Fibroblast of lung (primary cell): Measurements from ENCODE around the gene KRT2.

Experiments
- EZH2 ChIP-seq: IDR thresholded peaks from 2 replicates; pipeline ENCODE4 v1.5.1; 2012; ENCODE audit warnings: low read length, control low read depth, mild to moderate bottlenecking; ENCODE audit errors: missing control alignments
- TF ChIP-seq, protein P1 (sequence below), 2 donors: IDR thresholded peaks in 1 of 2; conservative IDR thresholded peaks in 1 of 2; 1 replicate in 1 of 2; 2 replicates in 1 of 2; pipeline ENCODE4 v1.5.1; 2011 to 2012; ENCODE audit warnings: low read length in 2 of 2, control low read depth in 1 of 2, inconsistent platforms in 1 of 2, low read depth in 1 of 2, mild to moderate bottlenecking in 1 of 2

DNA sequence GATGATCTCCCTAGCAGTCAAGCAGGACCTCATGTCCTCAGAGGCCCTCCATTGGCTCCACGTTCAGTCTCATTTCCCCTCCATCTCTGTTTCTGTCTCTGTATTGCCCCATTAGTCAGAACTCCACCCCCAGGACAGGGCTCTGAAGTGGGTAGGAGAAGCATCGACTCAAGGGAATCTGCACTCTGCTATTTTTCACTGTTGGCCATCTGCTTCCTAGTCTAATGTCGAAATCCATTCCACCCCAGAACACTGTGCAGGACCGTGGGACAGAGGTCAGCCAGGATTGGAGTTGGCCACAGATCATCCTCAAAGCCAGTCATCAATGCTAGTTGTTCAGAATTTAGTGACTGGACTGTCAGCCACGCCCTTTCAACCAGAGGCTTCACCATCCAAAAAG lies 41.2 kb upstream of the KRT2 start:
- TF ChIP-seq, protein P1, sequence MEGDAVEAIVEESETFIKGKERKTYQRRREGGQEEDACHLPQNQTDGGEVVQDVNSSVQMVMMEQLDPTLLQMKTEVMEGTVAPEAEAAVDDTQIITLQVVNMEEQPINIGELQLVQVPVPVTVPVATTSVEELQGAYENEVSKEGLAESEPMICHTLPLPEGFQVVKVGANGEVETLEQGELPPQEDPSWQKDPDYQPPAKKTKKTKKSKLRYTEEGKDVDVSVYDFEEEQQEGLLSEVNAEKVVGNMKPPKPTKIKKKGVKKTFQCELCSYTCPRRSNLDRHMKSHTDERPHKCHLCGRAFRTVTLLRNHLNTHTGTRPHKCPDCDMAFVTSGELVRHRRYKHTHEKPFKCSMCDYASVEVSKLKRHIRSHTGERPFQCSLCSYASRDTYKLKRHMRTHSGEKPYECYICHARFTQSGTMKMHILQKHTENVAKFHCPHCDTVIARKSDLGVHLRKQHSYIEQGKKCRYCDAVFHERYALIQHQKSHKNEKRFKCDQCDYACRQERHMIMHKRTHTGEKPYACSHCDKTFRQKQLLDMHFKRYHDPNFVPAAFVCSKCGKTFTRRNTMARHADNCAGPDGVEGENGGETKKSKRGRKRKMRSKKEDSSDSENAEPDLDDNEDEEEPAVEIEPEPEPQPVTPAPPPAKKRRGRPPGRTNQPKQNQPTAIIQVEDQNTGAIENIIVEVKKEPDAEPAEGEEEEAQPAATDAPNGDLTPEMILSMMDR (conservative IDR thresholded peaks at IDR 0.05 in 1 of 2, IDR thresholded peaks at IDR 0.05 in 1 of 2; ENCODE audit: low read depth in 1 of 2, low read length in 2 of 2): no peak
- no peak for TF ChIP-seq EZH2
